Neuronal stem cell (in vitro differentiated cells): ENCODE measurements around the gene SRBD1.

Experiments
- DNase-seq: peaks from one replicate; pipeline ENCODE4 v3.0.0-alpha.2; 2013; ENCODE audit warnings: low spot score
- H2AFZ ChIP-seq: one replicate; pipeline ENCODE4 v1.6.1; 2013; ENCODE audit warnings: mild to moderate bottlenecking, low read length, inconsistent platforms
- H2AK5ac ChIP-seq: 2 replicates; pipeline ENCODE4 v1.6.1; 2013; ENCODE audit warnings: low read depth, mild to moderate bottlenecking, inconsistent platforms, low read length, moderate library complexity, mixed read lengths
- H2BK120ac ChIP-seq: 2 replicates; pipeline ENCODE4 v1.6.1; 2013; ENCODE audit warnings: low read depth, mild to moderate bottlenecking, inconsistent platforms, low read length, moderate library complexity, mixed read lengths
- H2BK12ac ChIP-seq: one replicate; pipeline ENCODE4 v1.6.1; 2013; ENCODE audit warnings: low read length, inconsistent platforms
- H2BK15ac ChIP-seq: 2 replicates; pipeline ENCODE4 v1.6.1; 2013; ENCODE audit warnings: mild to moderate bottlenecking, low read length, inconsistent platforms, mixed read lengths
- H2BK5ac ChIP-seq: one replicate; pipeline ENCODE4 v1.6.1; 2013; ENCODE audit warnings: inconsistent platforms, mild to moderate bottlenecking, low read length, moderate library complexity
- H3K14ac ChIP-seq: one replicate; pipeline ENCODE4 v1.6.1; 2013; ENCODE audit warnings: low read length, inconsistent platforms
- H3K18ac ChIP-seq: 2 replicates; pipeline ENCODE4 v1.6.1; 2013; ENCODE audit warnings: low read length, inconsistent platforms
- H3K23ac ChIP-seq: 2 replicates; pipeline ENCODE4 v1.6.1; 2013; ENCODE audit warnings: low read depth, mild to moderate bottlenecking, mixed read lengths, low read length, inconsistent platforms; ENCODE audit not compliant: poor library complexity
- H3K27ac ChIP-seq: replicated peaks from 3 replicates; pipeline ENCODE4 v1.5.1; 2013; ENCODE audit warnings: low read length, inconsistent platforms
- H3K27me3 ChIP-seq, 3 experiments: 2 replicates each; pipeline ENCODE4 v1.6.1; 2013; ENCODE audit warnings: low read length in 3 of 3, mild to moderate bottlenecking in 2 of 3, inconsistent platforms in 1 of 3, low read depth in 1 of 3, mixed read lengths in 1 of 3, moderate library complexity in 1 of 3; ENCODE audit not compliant: control insufficient read depth in 3 of 3, insufficient read depth in 3 of 3
- H3K36me3 ChIP-seq, 2 donors: replicated peaks in 1 of 2; 2 replicates each; pipeline ENCODE4 v1.6.1; 2013; ENCODE audit warnings: low read length in 2 of 2; ENCODE audit not compliant: control insufficient read depth in 2 of 2, insufficient read depth in 2 of 2
- H3K4ac ChIP-seq: 2 replicates; pipeline ENCODE4 v1.6.1; 2013; ENCODE audit warnings: inconsistent platforms, mild to moderate bottlenecking, low read length, moderate library complexity
- H3K4me1 ChIP-seq, 2 donors: 1 replicate in 1 of 2; 2 replicates in 1 of 2; pipeline ENCODE4 v1.6.1; 2013; ENCODE audit warnings: low read length in 2 of 2, low read depth in 1 of 2; ENCODE audit not compliant: control insufficient read depth in 2 of 2, insufficient read depth in 1 of 2
- H3K4me2 ChIP-seq: one replicate; pipeline ENCODE4 v1.6.1; 2013; ENCODE audit warnings: mild to moderate bottlenecking, low read length, inconsistent platforms; ENCODE audit not compliant: insufficient read depth, poor library complexity, severe bottlenecking
- H3K4me3 ChIP-seq, 2 donors: 2 replicates each; pipeline ENCODE4 v1.5.1; 2013; ENCODE audit warnings: low read length in 2 of 2, mild to moderate bottlenecking in 2 of 2, inconsistent platforms in 1 of 2, moderate library complexity in 1 of 2
- H3K79me1 ChIP-seq: one replicate; pipeline ENCODE4 v1.6.1; 2013; ENCODE audit warnings: low read depth, mild to moderate bottlenecking, inconsistent platforms, low read length, moderate library complexity
- H3K9ac ChIP-seq: one replicate; pipeline ENCODE4 v1.6.1; 2013; ENCODE audit warnings: mild to moderate bottlenecking, low read depth, low read length, inconsistent platforms; ENCODE audit not compliant: poor library complexity
- H3K9me3 ChIP-seq, 2 donors: replicated peaks in 1 of 2; 2 replicates each; pipeline versions ENCODE3 to v1.6.1; 2013; ENCODE audit warnings: low read length in 2 of 2, mild to moderate bottlenecking in 2 of 2, inconsistent platforms in 1 of 2, low read depth in 1 of 2, mixed read lengths in 1 of 2, moderate library complexity in 1 of 2; ENCODE audit not compliant: control insufficient read depth in 2 of 2, insufficient read depth in 1 of 2
- H4K8ac ChIP-seq: one replicate; pipeline ENCODE4 v1.6.1; 2013; ENCODE audit warnings: low read depth, mild to moderate bottlenecking, inconsistent platforms, low read length, moderate library complexity
- H4K91ac ChIP-seq: one replicate; pipeline ENCODE4 v1.6.1; 2013; ENCODE audit warnings: low read length, low read depth, mild to moderate bottlenecking, inconsistent platforms; ENCODE audit not compliant: poor library complexity
- WGBS, 2 donors: extraction: QIAGEN DNeasy Blood & Tissue Kit; methylation state at CpG; one replicate each; pipeline ENCODE4 v1.1.7; 2013; ENCODE audit warnings: missing lambda C conversion rate in 2 of 2, mixed read lengths in 1 of 2; ENCODE audit not compliant: insufficient read length in 2 of 2, insufficient replicate concordance in 1 of 2; ENCODE audit errors: extremely low coverage in 2 of 2; 5-methylcytosine and 5-hydroxymethylcytosine counted together

The SRBD1 gene

GRCh38 chr2:45626387-45627221 is 15.5 kb upstream of the SRBD1 start:
- no peak overlapping the region for H3K9ac ChIP-seq
- no peak overlapping the region for H3K4me3 ChIP-seq
- H3K23ac ChIP-seq = no peak overlapping the region
- H4K8ac ChIP-seq = no peak overlapping the region
- H3K36me3 ChIP-seq = no peaks in the 10 kb centered on the region
- no peak overlapping the region for H3K4ac ChIP-seq
- H3K14ac ChIP-seq = no peak overlapping the region
- H3K27ac ChIP-seq = no peak overlapping the region
- H2BK15ac ChIP-seq = no peak overlapping the region
- no peak for DNase-seq
- no peaks in the 10 kb centered on the region for H3K9me3 ChIP-seq
- H3K79me1 ChIP-seq = no peaks in the 10 kb centered on the region
- H4K91ac ChIP-seq = no peak overlapping the region
- WGBS, 2 donors = no CpG with 5 or more reads among the region's 8 CpGs
- H2AK5ac ChIP-seq = no peak overlapping the region
- no peak overlapping the region for H3K4me2 ChIP-seq
- no peak overlapping the region for H2BK120ac ChIP-seq
- H3K4me1 ChIP-seq = peaks cover 0 to 2% of the 10 kb centered on the region in 2 donors
- no peak overlapping the region for H3K18ac ChIP-seq
- H2BK12ac ChIP-seq = no peak overlapping the region
- H2AFZ ChIP-seq = no peak overlapping the region
- peaks cover 0 to 18% (median 0%) of the 10 kb centered on the region in 3 experiments for H3K27me3 ChIP-seq
- H2BK5ac ChIP-seq = no peak overlapping the region

DNA sequence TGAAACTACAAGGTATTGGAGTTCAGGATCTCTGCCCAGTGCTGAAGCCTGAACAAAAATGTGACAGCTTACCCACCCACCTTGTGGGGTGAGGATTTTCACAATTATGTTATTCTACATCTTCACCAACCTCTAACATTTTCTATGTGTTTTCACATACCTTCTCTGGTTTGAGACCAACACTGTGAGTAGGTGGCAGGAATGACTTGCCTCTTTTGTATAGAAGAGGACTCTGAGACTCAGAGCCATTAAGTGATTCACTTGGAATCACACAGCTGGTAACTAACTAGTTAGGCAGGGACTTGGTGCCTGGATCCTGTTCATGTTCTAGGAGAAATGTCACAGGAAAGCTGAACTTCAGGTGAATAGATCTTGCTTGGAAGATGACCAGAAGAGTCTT is 14.8 kb upstream of the SRBD1 start:
- Histone ChIP-seq H3K9ac (no peak overlapping the region), H4K91ac (no peak overlapping the region), H3K27me3 (peaks cover 0 to 18% (median 0%) of the 10 kb centered on the region in 3 experiments), H2AFZ (no peak overlapping the region), H3K79me1 (no peaks in the 10 kb centered on the region), H2BK120ac (no peak overlapping the region), H3K4me1 (no peaks in the 10 kb centered on the region), H3K9me3 (no peaks in the 10 kb centered on the region), H3K23ac (no peak overlapping the region), H3K14ac (no peak overlapping the region), H3K18ac (no peak overlapping the region), H4K8ac (no peak overlapping the region), H3K4me2 (no peak overlapping the region), H2BK5ac (no peak overlapping the region), H2BK15ac (no peak overlapping the region), H3K4me3 (no peak overlapping the region), H3K36me3 (no peaks in the 10 kb centered on the region), H2BK12ac (no peak overlapping the region), H3K4ac (no peak overlapping the region), H3K27ac (no peak overlapping the region), H2AK5ac (no peak overlapping the region)
- no peak for DNase-seq

DNA sequence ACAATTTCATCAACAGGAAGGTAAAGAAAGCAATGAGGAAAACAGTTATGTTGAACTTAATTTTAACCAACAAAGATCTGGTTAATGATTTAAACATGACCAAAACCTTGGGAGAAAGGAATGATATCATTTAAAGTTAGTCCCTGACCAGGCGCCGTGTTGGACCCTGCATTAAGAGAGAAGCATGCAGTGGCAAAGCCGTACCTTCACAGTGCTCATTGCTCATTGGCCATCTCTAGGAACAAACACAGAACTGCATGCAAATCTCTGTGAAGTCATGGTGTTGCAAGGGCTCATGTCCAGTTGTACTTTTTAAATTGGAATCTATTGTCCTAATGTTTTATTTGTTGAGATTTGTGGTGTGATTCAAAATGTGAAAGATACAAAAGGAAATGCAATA is 12.0 kb upstream of the SRBD1 start:
- no peaks in the 10 kb centered on the region for H3K79me1 ChIP-seq
- H3K9ac ChIP-seq = no peak overlapping the region
- no peak overlapping the region for H3K27ac ChIP-seq
- no peak overlapping the region for H3K14ac ChIP-seq
- H3K23ac ChIP-seq = no peak overlapping the region
- H2BK5ac ChIP-seq = no peak overlapping the region
- no CpG with 5 or more reads among the region's 3 CpGs for WGBS, 2 donors
- H4K8ac ChIP-seq = no peak overlapping the region
- peaks cover 0 to 20% (median 0%) of the 10 kb centered on the region in 3 experiments for H3K27me3 ChIP-seq
- no peak overlapping the region for H2AFZ ChIP-seq
- H3K4me3 ChIP-seq = no peak overlapping the region
- H3K4ac ChIP-seq = no peak overlapping the region
- no peak overlapping the region for H2BK12ac ChIP-seq
- no peak for DNase-seq
- H3K9me3 ChIP-seq = no peaks in the 10 kb centered on the region
- no peak overlapping the region for H3K4me2 ChIP-seq
- no peak overlapping the region for H2BK120ac ChIP-seq
- H2BK15ac ChIP-seq = no peak overlapping the region
- no peak overlapping the region for H3K18ac ChIP-seq
- no peaks in the 10 kb centered on the region for H3K4me1 ChIP-seq
- no peak overlapping the region for H2AK5ac ChIP-seq
- H3K36me3 ChIP-seq = no peaks in the 10 kb centered on the region
- no peak overlapping the region for H4K91ac ChIP-seq

DNA sequence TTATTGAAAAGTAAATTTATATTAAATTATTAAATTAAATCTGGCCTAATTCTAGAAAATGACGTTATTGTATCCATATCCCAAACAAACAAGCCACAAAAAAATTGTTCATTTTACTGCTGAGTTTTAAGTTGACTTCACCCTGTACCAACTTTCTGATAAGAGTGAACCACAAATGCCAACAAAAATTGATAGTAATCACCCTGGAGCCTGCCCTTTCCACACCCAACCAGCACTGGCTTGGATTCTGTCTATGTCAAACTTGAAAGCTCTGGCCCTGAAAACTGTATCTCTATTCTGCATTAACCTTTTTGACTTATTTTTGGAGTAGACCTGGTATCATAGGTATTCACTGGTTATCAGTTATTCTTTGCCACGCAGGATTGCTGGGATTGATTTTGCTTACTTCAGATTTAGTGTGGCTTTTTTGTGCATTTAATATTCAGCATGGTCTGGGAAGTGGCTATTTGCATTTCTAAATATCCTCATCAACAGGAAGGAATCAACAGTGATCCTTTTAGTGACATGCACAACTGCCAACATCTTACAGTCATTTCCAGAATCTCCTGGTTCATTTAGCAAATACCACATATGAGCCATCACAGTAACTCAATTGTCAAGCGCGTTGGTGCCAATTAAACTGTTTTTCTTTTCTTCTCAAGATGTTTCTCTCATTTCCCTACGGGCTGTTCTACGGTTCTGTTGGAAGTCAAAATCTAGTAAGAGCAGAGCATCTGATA is 11.4 kb upstream of the SRBD1 start:
- no peak overlapping the region for H4K91ac ChIP-seq
- H3K4me2 ChIP-seq = no peak overlapping the region
- no peak overlapping the region for H3K9ac ChIP-seq
- H3K4ac ChIP-seq = no peak overlapping the region
- H3K79me1 ChIP-seq = no peaks in the 10 kb centered on the region
- H3K27ac ChIP-seq = no peak overlapping the region
- H3K9me3 ChIP-seq = no peaks in the 10 kb centered on the region
- no peak overlapping the region for H2BK15ac ChIP-seq
- no CpG with 5 or more reads among the region's 6 CpGs for WGBS, 2 donors
- H2AK5ac ChIP-seq = no peak overlapping the region
- H2BK120ac ChIP-seq = no peak overlapping the region
- H4K8ac ChIP-seq = no peak overlapping the region
- no peak overlapping the region for H3K23ac ChIP-seq
- no peak overlapping the region for H3K18ac ChIP-seq
- H2BK5ac ChIP-seq = no peak overlapping the region
- no peak overlapping the region for H3K4me3 ChIP-seq
- H2AFZ ChIP-seq = no peak overlapping the region
- no peak for DNase-seq
- no peak overlapping the region for H2BK12ac ChIP-seq
- H3K36me3 ChIP-seq = no peaks in the 10 kb centered on the region
- H3K14ac ChIP-seq = no peak overlapping the region
- no peaks in the 10 kb centered on the region for H3K4me1 ChIP-seq
- H3K27me3 ChIP-seq = peaks cover 0 to 17% (median 0%) of the 10 kb centered on the region in 3 experiments
